ENCODE results near the gene HSD17B4. TPM values are rescaled to one million over a fixed set of nuclear protein-coding genes. Genes with fewer than 3 reads are reported as not detected.

Gene HSD17B4
- total RNA-seq, 1 experiment from 2014 or later = 142 TPM

DNA sequence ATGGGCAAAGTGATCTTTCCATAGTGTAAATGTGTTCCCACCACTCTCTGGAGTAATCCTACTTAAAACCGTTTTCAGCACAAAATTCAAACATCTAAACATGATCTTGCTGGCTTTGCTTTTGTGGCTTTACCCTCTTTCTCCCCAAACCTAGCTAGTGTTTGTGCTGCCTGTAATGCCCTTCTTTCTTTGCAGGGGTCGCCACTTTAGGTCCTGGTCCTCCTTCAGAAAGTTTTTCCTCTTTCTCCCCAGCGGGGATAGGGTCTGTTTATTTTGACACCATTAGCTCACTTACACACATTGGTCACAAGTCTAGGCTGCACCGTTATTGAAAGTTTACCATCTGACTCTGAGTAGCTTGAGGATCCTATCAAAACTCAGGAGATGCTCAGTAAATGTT is 736 bp upstream of the HSD17B4 start:
- H3K4me3 ChIP-seq (replicated peaks in 1 of 2; ENCODE audit: low read depth in 1 of 2, low read length in 2 of 2) = peak overlapping the region; percentile 72 to 82
- H3K9me2 ChIP-seq (ENCODE audit: insufficient read depth) = no peaks in the 10 kb centered on the region
- H2AFZ ChIP-seq (ENCODE audit: low read depth, low read length, poor library complexity, severe bottlenecking) = peak overlapping the region; percentile 91
- DNase-seq (ENCODE audit: low read depth, low spot score) (no peak), ATAC-seq (no peak)
- peaks cover 0 to 13% of the 10 kb centered on the region in 2 experiments; a peak in 2 of 4 replicates for H3K4me1 ChIP-seq (ENCODE audit: control insufficient read depth in 1 of 2, insufficient read depth in 2 of 2, low read length in 2 of 2)
- H3K9ac ChIP-seq (ENCODE audit: low read length) = no peak overlapping the region
- ChIA-PET POLR2A (interaction anchor here (0.5 kb wide), 1 partner anchor 403 kb away, joined by 3 read pairs; no protein-coding TSS in a partner anchor), CTCF (interaction anchor here (1.4 kb wide), 1 partner anchor 39 kb away, joined by 3 read pairs; no protein-coding TSS in a partner anchor), RAD21 (ENCODE audit: low non-redundant PET in 1 of 2, low total read pairs in 2 of 2, uncharacterized antibody in 2 of 2, unreplicated experiment in 2 of 2) (no interaction called here)
- no peak overlapping the region for H3K27ac ChIP-seq (ENCODE audit: low read depth, low read length)
- H3K36me3 ChIP-seq (ENCODE audit: control insufficient read depth in 1 of 2, insufficient read depth in 2 of 2, low read length in 2 of 2) = no peaks in the 10 kb centered on the region
- no peaks in the 10 kb centered on the region for H3K9me3 ChIP-seq (ENCODE audit: control insufficient read depth in 1 of 2, insufficient read depth in 1 of 2, low read depth in 1 of 2, low read length in 2 of 2)
- peaks cover 14% of the 10 kb centered on the region; the same call in 1 of the 2 replicates for H3K79me2 ChIP-seq (ENCODE audit: insufficient read depth, low read length)
- TF ChIP-seq CBX3 (IDR thresholded peaks at IDR 0.05; ENCODE audit: low read depth) (no peak), EZH2phosphoT487 (IDR thresholded peaks at IDR 0.05; ENCODE audit: borderline replicate concordance) (no peak)
- TF ChIP-seq, protein P1, sequence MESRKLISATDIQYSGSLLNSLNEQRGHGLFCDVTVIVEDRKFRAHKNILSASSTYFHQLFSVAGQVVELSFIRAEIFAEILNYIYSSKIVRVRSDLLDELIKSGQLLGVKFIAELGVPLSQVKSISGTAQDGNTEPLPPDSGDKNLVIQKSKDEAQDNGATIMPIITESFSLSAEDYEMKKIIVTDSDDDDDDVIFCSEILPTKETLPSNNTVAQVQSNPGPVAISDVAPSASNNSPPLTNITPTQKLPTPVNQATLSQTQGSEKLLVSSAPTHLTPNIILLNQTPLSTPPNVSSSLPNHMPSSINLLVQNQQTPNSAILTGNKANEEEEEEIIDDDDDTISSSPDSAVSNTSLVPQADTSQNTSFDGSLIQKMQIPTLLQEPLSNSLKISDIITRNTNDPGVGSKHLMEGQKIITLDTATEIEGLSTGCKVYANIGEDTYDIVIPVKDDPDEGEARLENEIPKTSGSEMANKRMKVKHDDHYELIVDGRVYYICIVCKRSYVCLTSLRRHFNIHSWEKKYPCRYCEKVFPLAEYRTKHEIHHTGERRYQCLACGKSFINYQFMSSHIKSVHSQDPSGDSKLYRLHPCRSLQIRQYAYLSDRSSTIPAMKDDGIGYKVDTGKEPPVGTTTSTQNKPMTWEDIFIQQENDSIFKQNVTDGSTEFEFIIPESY (IDR thresholded peaks at IDR 0.05; ENCODE audit: extremely low read depth, insufficient replicate concordance, low read length) = no peak
- TF ChIP-seq, protein P2, sequence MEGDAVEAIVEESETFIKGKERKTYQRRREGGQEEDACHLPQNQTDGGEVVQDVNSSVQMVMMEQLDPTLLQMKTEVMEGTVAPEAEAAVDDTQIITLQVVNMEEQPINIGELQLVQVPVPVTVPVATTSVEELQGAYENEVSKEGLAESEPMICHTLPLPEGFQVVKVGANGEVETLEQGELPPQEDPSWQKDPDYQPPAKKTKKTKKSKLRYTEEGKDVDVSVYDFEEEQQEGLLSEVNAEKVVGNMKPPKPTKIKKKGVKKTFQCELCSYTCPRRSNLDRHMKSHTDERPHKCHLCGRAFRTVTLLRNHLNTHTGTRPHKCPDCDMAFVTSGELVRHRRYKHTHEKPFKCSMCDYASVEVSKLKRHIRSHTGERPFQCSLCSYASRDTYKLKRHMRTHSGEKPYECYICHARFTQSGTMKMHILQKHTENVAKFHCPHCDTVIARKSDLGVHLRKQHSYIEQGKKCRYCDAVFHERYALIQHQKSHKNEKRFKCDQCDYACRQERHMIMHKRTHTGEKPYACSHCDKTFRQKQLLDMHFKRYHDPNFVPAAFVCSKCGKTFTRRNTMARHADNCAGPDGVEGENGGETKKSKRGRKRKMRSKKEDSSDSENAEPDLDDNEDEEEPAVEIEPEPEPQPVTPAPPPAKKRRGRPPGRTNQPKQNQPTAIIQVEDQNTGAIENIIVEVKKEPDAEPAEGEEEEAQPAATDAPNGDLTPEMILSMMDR (IDR thresholded peaks at IDR 0.05 in 2 of 3, conservative IDR thresholded peaks at IDR 0.05 in 1 of 3; ENCODE audit: borderline replicate concordance in 1 of 3, insufficient read depth in 1 of 3, low read depth in 2 of 3, low read length in 2 of 3) = peak in 2 of 3 experiments; percentile 17 to 30; a peak in 3 of 6 replicates
- H3K4me2 ChIP-seq (ENCODE audit: low read length) = peak overlapping the region; percentile 81
- BruUV-seq (replicated peaks) = no TSS peak
- H4K20me1 ChIP-seq (ENCODE audit: insufficient read depth) = no peaks in the 10 kb centered on the region
- H3K27me3 ChIP-seq (ENCODE audit: insufficient read depth, low read length) = no peaks in the 10 kb centered on the region
- intact Hi-C loops (cut with micrococcal nuclease) = no loop called here

Measured in HCT116 (cell line).